ENCODE measurements around the gene BORCS6.
A peak's percentile ranks its signal among the peaks of the same experiment; 100 is the strongest.
"Not testable (repeated sequence)": the region's sequence is repeated elsewhere in the genome, so short reads cannot be mapped to it uniquely, and the experiment has no call there.

The BORCS6 gene

DNA sequence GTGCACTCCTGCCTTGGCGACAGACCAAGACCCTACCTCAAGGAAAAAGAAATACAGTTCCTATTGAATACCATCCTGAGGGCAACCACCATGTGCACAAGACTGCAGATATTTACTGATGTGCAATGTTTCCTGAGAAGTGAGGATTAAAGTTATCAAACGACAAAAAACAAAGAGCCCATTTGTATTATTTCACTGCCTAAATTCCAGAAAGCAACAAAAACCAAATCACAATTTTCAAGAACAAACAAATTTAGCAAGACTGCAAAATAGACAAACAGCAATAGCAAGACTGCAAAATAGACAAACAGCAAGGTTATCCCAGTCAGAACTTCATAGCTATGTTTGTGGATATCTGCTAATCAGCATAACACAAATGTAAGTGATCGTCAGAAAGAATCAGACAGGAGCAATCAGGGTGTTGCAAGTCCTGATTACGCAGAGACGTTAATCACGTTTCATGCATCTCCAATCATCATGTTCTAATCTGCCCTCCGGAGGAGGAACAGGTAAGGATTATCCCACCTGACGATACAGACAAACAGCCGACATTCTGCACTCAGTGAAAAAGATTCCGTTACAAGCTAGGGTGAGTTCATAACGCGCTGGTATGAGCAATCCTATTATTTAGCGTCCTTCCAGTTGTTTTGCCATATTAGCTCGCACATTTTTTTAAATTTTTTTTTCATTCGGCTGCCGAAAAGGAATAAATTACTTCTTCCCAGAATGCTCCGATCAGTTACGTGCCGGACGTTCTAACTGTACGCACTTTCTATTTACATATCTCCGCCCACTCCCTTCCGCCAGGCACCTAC is 16.7 kb downstream of the BORCS6 start:
- DNase-seq (ENCODE audit: low read depth in 2 of 2) = peak; percentile 68 to 80

DNA sequence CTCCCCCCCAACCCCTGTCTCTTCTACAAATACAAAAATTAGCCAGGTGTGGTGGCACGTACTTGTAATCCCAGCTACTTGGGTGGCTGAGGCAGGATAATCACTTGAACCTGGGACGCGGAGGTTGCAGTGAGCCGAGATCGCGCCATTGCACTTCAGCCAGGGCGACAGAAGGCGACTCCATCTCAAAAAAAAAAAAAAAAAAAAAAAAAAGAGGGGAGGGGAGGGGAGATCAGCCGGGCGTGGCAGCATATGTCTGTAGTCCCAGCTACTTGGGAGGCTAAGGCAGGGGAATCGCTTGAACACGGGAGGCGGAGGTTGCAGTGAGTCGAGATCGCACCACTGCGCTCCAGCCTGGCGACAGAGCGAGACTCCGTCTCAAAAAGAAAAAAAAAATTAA is 19.8 kb downstream of the BORCS6 start:
- not testable (repeated sequence) for DNase-seq (ENCODE audit: low read depth in 2 of 2)

DNA sequence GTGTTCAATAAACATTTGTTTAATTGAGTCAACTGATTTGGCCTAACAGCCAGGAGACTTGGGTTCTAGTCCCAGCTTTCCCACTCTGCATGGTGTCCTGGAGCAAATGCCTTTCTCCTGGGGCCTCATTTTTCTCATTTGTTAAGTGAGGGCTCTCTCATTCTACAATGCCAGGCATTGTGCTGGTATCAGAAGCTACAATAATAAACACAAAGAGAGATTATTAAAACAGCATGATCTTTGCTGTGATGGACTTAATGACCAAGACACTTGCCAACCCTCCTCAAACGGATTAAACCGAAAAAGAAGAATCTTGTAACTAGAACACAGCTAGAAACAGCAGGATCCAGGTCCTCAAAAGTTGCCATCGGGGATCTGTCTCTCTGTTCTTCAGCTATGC is 22.5 kb downstream of the BORCS6 start:
- no peak for DNase-seq (ENCODE audit: low read depth in 2 of 2)

DNA sequence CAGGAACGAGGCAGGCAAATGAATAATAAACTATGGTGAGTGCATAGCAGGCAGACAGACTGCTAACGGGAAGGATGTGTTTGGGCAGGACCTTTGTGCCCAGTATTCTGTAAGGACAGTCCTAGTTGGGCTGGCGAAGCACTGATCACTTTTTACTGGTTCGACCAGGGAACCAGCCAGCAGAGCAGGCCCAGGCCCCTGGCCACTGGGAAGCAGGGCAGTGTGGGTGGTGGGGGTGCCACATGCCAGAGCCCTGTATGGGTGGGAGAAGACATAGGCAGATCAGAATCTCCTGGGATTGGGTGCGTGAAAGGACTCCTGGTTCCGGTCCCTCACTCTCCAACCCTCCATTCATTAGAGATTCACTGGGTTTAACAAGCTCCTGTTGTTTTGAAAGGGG is 23.2 kb downstream of the BORCS6 start:
- no peak for DNase-seq (ENCODE audit: low read depth in 2 of 2)

DNA sequence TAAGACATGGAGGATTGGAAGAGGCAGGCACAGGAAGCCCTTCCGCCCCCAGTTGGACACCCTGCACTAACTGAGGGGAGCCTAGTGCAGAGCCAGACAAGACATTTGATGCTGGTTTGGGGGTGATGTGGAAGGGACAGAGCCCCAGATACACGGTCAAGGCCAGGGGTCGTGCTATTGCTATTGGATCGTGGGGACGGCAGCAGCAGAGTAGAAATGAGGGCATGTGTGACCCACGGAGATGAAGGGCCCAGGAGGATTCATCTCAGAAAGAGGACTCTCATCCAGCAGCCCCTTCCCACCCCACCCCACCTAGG is 25.2 kb downstream of the BORCS6 start:
- no peak for DNase-seq (ENCODE audit: low read depth in 2 of 2)

DNA sequence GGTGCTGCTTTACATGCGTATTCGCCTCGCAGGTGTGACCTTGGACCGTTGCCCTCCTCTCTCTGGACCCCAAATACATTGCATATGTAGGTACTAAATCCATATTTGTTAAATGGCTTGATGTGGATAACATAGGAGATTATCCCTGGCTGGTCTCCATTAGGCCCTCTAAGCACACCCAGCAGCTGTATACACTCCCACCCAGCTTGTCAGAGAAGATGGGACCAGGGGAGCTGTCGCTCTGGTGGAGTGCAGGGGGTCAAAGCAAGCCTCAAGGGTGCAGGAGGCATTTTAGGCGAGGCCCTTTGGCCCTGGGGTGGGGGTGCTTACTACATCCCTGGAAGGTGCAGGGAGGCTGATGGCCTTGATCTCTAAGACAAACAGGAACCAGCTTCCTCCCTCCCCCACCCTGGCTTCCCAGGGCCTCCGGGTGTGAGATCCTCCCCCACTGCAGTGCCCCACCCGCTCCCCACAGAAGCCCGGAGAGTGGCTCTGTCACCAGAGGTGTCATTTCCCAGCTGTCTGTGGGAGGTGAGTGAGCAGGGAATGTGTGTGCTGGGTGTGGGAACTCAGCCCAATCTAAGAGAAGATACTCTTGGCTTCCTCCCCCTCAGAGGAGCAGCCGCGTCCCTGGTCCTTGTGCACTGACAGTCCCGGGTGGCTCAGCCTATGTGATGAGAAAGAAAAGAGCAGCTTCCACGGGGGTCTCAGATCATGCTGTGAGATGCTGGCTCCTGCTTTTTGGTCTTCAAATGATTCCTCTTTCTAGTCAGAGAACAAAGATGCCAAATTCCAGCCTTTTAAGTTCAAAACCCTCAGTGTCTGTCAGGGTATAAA is 25.8 kb downstream of the BORCS6 start:
- DNase-seq (ENCODE audit: low read depth in 2 of 2) = peak in 1 of 2 donors; percentile 65

DNA sequence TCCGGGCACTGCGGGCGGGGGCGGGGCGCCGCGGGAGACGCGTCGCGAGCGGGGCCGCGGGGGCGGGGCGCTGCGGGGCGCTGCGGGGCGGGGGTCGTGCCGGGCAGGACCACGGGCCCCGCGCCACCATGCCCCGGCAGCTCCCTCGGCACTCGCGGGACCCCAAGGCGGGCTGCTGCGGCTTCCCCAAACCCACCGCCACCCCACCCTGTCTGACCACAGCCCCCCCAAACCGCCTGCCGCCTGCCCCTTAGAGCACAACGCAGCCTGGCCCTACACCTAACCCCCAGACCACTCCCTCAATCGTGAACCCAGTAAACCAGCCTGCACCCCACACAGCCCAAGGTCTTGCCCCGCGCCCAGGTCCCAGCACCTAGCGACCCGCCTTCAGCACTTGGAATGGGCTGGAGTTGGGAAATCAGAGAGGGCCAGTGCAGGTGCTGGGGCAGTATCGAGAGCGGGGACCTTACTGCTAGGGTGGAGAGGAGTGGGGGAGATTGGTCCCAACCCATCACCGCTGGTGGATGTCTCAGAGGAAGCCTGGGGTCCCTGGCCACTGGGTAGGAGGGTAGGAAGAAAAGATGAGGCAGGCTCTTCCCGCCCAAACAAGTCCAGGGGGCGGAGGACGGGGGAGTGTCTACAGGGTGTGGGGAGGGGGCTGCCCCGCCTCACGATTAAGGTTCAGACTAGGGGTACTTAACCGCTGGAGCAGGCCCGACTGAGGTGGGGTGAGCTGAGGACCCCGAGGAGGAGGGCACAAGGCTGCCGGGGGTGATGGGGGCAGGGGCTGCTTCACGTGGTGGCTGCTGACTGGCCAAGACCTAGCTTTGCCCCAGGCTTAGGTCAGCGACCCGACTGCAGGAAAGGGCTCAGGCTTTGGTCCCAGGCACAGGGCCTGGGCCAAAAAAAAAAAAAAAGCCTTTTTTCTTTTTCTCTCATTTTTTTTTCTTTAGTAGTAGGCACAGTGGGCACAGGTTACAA is 26.7 kb downstream of the BORCS6 start:
- no peak for DNase-seq (ENCODE audit: low read depth in 2 of 2)

DNA sequence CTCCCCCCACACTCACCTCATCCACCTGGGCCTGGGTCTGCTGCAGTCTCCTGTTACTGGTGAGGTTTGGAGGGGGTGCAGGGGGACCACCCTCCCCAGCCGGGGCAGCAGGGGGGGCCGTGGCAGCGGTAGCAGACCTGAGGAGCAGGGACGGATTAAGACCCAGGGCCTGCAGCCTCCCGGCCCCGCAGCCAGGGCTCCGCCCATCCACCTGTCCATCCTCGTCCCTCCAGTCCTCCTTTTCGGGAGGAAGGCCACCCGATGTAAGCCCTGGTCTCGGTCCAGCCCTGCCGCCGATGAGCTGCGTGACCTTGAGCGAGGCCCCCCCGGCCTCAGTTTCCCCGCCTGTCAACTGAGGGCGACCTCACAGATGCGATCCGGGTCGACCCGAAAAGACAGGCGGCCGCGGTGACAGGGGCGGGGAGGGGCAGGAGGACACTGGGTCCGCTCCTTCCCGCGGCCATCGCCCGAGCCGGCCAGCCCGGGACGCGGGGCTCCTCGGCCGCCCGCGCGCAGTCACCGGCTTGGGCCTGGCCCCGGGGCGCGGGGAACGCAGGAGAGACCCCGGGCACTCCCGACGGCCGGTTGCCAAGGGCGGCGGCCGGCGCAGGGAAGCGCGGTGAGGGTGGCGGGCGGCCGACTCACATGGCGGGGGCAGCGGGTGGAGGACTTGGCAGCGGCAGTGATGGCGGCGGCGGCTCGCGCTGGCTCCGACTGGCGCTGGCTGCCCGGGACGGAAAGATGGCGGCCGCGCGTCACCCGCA is 27.6 kb downstream of the BORCS6 start, which contains the start of gene VAMP2:
TSS of gene VAMP2 (minus strand) at position 716 of the 764 bp plus-strand sequence. CDS start at position 647, 69 bp downstream.
- peak; percentile 50 to 81 for DNase-seq (ENCODE audit: low read depth in 2 of 2)

DNA sequence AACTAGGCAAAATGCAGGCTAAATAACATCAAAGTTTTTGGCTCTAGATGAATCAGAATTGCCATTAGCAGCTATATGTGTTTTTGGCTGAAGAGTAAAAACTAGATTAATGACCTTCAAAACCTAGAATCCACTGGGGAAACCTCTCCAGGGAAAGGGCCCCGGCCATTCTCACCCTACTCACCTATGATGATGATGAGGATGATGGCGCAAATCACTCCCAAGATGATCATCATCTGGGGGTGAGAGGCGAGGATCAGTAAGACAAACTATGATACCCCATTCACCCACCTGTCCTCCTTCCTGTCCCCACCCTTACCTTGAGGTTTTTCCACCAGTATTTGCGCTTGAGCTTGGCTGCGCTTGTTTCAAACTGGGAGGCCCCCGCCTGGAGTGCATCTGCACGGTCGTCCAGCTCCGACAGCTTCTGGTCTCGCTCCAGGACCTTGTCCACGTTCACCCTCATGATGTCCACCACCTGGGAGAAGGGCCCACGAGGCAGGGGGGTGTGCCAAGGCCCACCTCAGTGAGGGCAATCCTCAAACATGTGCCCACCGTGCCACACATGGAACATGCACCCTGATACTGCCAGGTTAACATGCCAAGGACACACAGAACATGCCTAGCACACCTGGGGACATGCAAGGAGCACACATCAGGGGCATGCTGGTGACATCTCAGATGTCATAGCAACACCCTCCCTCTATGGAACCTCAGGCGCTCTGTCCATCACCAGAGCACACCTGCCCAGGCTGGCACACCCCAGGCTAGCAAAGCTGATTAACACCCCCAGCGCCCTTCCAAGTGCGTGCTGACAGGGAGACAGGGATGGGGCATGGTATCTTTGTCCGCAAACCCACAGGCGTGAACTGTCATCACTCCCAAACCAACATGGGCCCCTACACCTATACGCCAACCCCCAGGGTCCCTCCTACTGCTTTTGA is 28.4 kb downstream of the BORCS6 start:
- DNase-seq (ENCODE audit: low read depth in 2 of 2) = no peak

DNA sequence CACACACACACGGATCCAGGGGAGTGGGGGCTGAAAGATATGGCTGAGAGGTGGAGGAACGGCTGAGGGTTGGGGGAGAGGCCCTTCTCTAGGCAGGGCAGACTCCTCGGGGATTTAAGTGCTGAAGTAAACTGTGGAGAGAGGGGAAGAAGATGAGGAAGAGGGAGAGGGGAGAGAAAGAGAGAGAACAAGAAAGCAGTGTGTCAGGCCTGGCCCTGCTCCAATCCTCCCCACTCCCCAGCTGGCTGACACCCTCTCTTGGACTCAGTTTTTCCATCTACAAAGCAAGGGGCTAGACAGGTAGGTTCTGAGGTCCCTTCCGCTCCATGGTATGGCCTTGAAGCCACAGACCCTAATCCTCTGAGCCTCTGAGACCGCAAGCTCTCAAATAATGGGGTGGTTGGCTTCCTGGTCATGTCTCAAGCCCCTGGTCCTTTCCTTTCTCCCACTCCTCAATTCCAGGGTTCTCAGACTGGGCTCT is 29.2 kb downstream of the BORCS6 start:
- no peak for DNase-seq (ENCODE audit: low read depth in 2 of 2)

DNA sequence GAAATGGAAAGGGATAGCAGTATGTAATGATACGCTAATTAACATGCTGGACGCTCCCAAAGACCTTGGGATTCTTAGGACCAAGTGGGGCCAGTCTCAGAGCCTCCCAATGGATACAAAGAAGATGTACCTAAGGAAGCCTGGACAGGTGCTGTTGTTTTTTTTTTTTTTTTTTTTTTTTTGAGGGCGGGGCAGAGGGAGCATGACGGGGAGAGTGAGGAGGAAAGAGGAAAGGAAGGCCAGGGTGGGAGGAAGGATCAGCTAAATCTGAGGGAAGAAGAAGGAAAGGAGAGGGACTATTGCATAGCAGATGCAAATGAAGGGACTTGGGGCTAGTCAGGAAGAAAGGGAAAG is 29.8 kb downstream of the BORCS6 start:
- DNase-seq (ENCODE audit: low read depth in 2 of 2) = no peak

DNA sequence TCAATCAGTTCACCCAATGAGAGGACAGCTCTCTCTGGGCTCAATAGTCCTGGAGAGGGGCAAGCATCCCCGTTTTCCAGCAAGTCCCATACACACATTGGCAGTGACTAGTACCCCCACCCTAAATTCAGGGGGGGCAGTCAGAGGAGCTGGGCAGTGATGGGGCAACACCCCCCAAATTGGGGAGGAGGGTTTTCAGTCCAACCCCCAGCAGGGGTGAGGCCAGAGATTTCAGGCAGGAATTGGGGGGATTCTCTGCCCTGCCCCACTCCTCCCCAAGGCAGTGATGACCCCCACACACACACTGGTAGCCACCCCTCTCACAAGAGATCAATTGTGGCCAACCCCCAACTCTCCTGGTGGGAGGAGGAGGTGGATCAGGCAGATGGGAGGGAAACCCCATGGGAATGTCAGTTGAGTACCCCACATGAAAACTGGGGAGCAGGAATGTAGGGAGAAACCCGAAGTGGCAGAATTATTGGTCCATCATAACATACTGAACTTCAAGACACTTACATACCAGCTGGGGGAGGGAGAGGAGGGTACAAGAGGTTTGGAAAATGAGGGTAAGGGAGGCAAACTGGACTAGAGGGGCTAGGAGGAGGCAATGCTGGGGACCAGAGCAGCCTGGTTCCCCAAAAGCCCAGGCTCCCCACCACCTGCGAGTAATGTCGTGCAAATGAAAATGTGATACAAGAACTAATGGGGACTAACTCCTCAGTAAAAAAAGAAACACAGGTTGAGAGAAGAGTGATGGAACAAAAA is 30.3 kb downstream of the BORCS6 start:
- DNase-seq (ENCODE audit: low read depth in 2 of 2) = no peak

DNA sequence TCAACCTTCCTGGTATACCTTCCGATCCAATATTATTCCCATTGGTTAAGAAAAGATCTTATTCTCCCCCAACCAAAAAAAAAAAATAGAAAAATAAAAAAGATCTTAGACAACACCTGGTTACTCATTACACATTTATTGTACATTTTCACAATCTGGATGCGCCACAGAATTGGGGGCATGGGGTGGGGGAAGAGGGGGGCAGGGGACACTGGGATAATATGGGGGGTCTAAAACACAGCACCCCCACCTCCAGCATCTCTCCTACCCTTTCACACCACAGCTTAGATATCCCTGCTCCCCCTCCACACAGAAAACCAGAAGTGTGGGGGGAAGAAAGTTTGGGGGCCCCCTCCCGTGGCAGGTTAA is 31.0 kb downstream of the BORCS6 start:
- no peak for DNase-seq (ENCODE audit: low read depth in 2 of 2)

DNA sequence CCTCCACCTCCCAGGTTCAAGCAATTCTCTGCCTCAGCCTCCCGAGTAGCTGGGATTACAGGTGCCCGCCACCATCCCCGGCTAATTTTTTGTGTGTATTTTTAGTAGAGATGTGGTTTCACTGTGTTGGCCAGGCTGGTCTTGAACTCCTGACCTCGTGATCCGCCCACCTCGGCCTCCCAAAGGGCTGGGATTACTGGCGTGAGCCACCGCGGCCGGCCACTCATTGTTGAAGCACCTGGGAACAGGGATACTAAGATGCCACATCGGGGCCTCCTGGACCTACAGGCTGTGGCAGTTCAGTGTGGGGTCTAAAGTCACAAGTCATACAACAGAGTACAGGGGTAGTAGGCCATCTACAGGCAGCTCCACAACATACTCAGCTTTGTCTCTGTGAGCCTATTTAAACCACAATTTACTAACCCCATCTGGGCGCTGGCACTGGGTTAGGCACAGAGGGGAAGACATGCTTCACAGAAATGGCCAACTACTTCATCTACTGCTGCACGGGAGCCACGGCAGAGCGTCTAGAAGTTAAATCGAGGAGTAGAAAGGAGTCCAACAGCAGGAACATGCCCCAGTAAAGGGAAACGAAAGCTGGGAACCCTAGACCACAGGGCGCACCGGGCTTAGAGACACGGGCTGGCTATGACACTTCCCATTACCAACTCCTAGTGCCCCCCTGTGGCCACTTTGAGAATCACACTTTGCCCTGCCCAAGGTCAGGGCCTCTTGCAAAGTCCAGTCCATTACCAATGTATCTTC is 31.5 kb downstream of the BORCS6 start:
- DNase-seq (ENCODE audit: low read depth in 2 of 2) = peak; percentile 72 to 80

DNA sequence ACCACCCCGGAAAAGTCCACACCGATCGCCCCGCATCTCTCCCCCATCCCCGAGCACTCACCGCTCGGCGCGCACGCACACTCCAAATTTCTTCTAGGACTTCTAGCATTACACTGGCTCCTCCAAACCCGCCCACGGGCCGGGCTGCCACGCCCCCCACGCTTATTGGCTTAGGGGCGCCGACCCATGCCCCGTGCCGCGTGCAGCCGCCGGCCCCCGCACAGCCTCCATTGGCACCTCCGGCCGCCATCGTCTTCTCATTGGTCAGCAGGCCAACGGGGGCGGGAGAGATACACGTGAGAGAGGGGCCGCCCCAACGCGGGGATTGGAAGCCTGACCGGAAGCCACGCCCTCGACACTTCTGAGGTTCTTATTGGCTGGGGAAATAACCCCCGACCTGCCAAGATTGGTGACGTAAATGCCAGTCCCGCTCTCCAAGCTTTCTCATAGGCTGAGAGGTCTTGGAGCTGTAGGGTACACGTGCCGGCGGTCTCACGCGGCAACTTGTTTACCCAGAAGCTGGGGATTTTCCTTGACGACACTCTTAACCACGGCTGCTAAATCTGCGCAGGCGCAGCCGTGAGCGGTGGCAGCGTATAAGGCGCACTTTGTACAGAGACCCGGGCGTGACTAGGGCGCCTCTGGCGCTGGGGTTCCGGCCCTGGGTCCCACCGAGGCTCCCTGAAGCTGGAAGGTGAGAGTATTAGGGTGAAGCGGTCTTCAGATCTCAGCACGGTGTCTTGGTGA is 33.6 kb downstream of the BORCS6 start:
- DNase-seq (ENCODE audit: low read depth in 2 of 2) = peak; percentile 100

DNA sequence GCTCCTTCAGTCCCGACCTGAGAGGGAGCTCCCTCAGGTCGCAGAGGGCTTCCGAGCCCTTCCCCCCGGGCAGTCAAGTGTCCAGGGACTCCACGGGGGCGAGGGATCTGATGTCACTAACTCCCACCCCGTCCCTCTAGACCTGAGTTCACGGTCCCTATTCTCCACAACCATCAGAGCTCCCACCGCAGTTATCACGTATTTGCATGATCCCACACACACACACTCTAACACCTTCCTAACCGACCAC is 34.1 kb downstream of the BORCS6 start:
- DNase-seq (ENCODE audit: low read depth in 2 of 2) = no peak

DNA sequence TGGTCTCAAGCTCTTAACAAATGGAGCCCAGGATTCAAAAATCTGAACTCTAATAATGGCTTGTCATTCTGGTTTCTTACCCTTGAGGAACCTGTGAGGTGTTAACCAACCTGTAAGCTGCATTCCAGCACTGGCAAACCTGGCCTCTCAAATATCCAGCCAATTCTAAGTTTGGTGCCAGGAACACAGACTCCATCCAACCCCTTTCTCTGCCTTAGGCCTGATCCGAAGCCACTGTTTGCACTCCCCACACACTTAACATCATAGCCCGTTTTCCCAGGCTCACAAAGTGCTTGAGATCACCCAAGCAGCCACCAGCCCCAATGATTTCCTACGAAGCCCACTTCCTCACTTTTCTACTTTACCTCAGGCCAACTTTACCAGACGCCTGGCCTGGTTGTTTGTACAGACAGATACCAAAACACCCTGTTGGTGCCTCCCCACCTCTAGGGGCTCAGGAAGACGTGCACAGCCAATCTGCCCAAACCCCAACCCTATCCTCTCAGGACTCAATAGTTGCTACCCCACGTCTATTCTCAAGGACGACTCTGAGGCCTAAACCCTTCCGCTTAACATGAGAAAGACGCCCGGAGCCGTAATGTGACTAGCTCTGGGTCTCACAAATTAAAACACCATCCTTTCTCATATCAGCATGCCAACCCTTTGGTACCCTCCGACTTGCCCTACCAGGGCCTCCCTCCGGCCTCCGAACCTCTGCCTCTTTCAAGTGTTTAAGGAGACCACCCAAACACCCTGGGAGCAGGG is 34.6 kb downstream of the BORCS6 start:
- DNase-seq (ENCODE audit: low read depth in 2 of 2) = no peak
